ENCODE results near the gene PF4V1.

- TF ChIP-seq CTCF (conservative IDR thresholded peaks at IDR 0.05; ENCODE audit: low read length) (no peak), EZH2phosphoT487 (IDR thresholded peaks at IDR 0.05; ENCODE audit: borderline replicate concordance, low read depth, low read length) (no peak)
Observed at GRCh38 chr4:73831569-73831968, 21.5 kb upstream of the PF4V1 start.

All from OCI-LY7 (cell line).